OCI-LY3 (cell line): Measurements from ENCODE around the gene SYT1.

ENCODE experiments used
- H2AFZ ChIP-seq: fragments of 200-600, 300-600 bp; shearing (Covaris generic); 2 replicates; pipeline ENCODE4 v1.6.0; 2014; ENCODE audit warnings: antibody characterized with exemption, low read depth, low read length
- H3K27ac ChIP-seq: fragments of 200-600, 300-600 bp; sonication (generic); 2 replicates; pipeline ENCODE4 v1.5.1; 2014; ENCODE audit warnings: mild to moderate bottlenecking, low read length, moderate library complexity, mixed read lengths
- H3K27me3 ChIP-seq: fragments of 200-600, 300-600 bp; sonication (generic); 2 replicates; pipeline ENCODE4 v1.6.1; 2014; ENCODE audit warnings: low read depth, low read length, mixed read lengths
- H3K36me3 ChIP-seq: fragments of 200-600, 300-600 bp; sonication (generic); replicated peaks from 2 replicates; pipeline ENCODE3; 2014; ENCODE audit warnings: low read depth, low read length, mixed read lengths
- H3K4me1 ChIP-seq: fragments of 300-600, 200-600 bp; sonication (generic); 2 replicates; pipeline ENCODE4 v1.6.1; 2014; ENCODE audit warnings: low read length, mixed read lengths
- H3K4me2 ChIP-seq: fragments of 200-600, 300-600 bp; sonication (generic); 2 replicates; pipeline ENCODE4 v1.6.1; 2014; ENCODE audit warnings: low read length, mixed read lengths
- H3K4me3 ChIP-seq: fragments of 300-600, 200-600 bp; sonication (generic); 2 replicates; pipeline ENCODE4 v1.5.1; 2014; ENCODE audit warnings: antibody characterized with exemption, mild to moderate bottlenecking, low read length, moderate library complexity
- H3K79me2 ChIP-seq: fragments of 300-600, 200-600 bp; shearing (Covaris generic); 2 replicates; pipeline ENCODE4 v1.6.1; 2014; ENCODE audit warnings: mild to moderate bottlenecking, low read length, mixed read lengths
- H3K9ac ChIP-seq: fragments of 300-600, 200-600 bp; shearing (Covaris generic); 2 replicates; pipeline ENCODE4 v1.6.0; 2014; ENCODE audit warnings: mild to moderate bottlenecking, low read length, moderate library complexity
- H3K9me3 ChIP-seq: fragments of 200-600, 300-600 bp; shearing (Covaris generic); 2 replicates; pipeline ENCODE4 v1.6.1; 2014; ENCODE audit warnings: low read length, mixed read lengths; ENCODE audit not compliant: insufficient read depth
- H4K20me1 ChIP-seq: fragments of 200-600, 300-600 bp; sonication (generic); 2 replicates; pipeline ENCODE4 v1.6.1; 2016; ENCODE audit warnings: low read length, mixed read lengths; ENCODE audit not compliant: insufficient read depth
- CTCF ChIP-seq: fragments of 200-600, 300-600 bp; sonication (generic); IDR thresholded peaks from 2 replicates; pipeline ENCODE4 v1.5.1; 2014; ENCODE audit warnings: antibody characterized with exemption, low read length, low read depth
- EZH2phosphoT487 ChIP-seq: fragments of 200-600 bp; shearing (Covaris generic); IDR thresholded peaks from 2 replicates; pipeline ENCODE4 v1.6.1; 2018; ENCODE audit warnings: antibody characterized with exemption, mixed run types, low read depth

Gene SYT1

GRCh38 chr12:79434561-79434960 lies 570.0 kb downstream of the SYT1 start:
- H4K20me1 ChIP-seq, result no peaks in the 10 kb centered on the region
- no peak overlapping the region for H3K4me2 ChIP-seq
- peaks cover 8% of the 10 kb centered on the region for H3K4me1 ChIP-seq
- TF ChIP-seq EZH2phosphoT487 (no peak), CTCF (no peak)
- H3K36me3 ChIP-seq, result no peaks in the 10 kb centered on the region
- no peaks in the 10 kb centered on the region for H3K27me3 ChIP-seq
- no peak overlapping the region for H2AFZ ChIP-seq
- no peaks in the 10 kb centered on the region for H3K79me2 ChIP-seq
- no peak overlapping the region for H3K9ac ChIP-seq
- no peak overlapping the region for H3K4me3 ChIP-seq
- H3K27ac ChIP-seq, result no peak overlapping the region
- no peaks in the 10 kb centered on the region for H3K9me3 ChIP-seq

GRCh38 chr12:79435742-79436141 lies 571.2 kb downstream of the SYT1 start:
- H2AFZ ChIP-seq, result no peak overlapping the region
- no peak overlapping the region for H3K4me3 ChIP-seq
- peaks cover 8% of the 10 kb centered on the region for H3K4me1 ChIP-seq
- no peaks in the 10 kb centered on the region for H3K9me3 ChIP-seq
- TF ChIP-seq EZH2phosphoT487 (no peak), CTCF (no peak)
- H3K79me2 ChIP-seq, result no peaks in the 10 kb centered on the region
- no peaks in the 10 kb centered on the region for H4K20me1 ChIP-seq
- no peaks in the 10 kb centered on the region for H3K27me3 ChIP-seq
- H3K27ac ChIP-seq, result no peak overlapping the region
- no peak overlapping the region for H3K9ac ChIP-seq
- no peaks in the 10 kb centered on the region for H3K36me3 ChIP-seq
- no peak overlapping the region for H3K4me2 ChIP-seq

GRCh38 chr12:79438480-79439174 lies 574.1 kb downstream of the SYT1 start:
- no peaks in the 10 kb centered on the region for H3K36me3 ChIP-seq
- H3K27ac ChIP-seq, result no peak overlapping the region
- no peak overlapping the region for H2AFZ ChIP-seq
- no peak for TF ChIP-seq CTCF
- no peaks in the 10 kb centered on the region for H4K20me1 ChIP-seq
- H3K4me1 ChIP-seq, result no peaks in the 10 kb centered on the region
- no peak overlapping the region for H3K4me3 ChIP-seq
- no peaks in the 10 kb centered on the region for H3K79me2 ChIP-seq
- H3K9ac ChIP-seq, result no peak overlapping the region
- H3K9me3 ChIP-seq, result no peaks in the 10 kb centered on the region
- H3K4me2 ChIP-seq, result no peak overlapping the region
- H3K27me3 ChIP-seq, result no peaks in the 10 kb centered on the region

- no peak overlapping the region for H3K4me3 ChIP-seq
- H3K36me3 ChIP-seq, result no peaks in the 10 kb centered on the region
- no peak overlapping the region for H3K9ac ChIP-seq
- H4K20me1 ChIP-seq, result no peaks in the 10 kb centered on the region
- no peaks in the 10 kb centered on the region for H3K4me1 ChIP-seq
- TF ChIP-seq CTCF (no peak), EZH2phosphoT487 (no peak)
- no peak overlapping the region for H3K4me2 ChIP-seq
- no peaks in the 10 kb centered on the region for H3K9me3 ChIP-seq
- no peak overlapping the region for H2AFZ ChIP-seq
- H3K27me3 ChIP-seq, result no peaks in the 10 kb centered on the region
- H3K79me2 ChIP-seq, result no peaks in the 10 kb centered on the region
- H3K27ac ChIP-seq, result no peak overlapping the region
Observed at GRCh38 chr12:79439175-79439825, 574.7 kb downstream of the SYT1 start.
